LNCAP (cell line): Measurements from ENCODE around the gene C11orf71.

Source experiments
- CTCF ChIP-seq: fragments of 450-650 bp; IDR thresholded peaks from 2 replicates; pipeline ENCODE4 v1.5.1; 2017; ENCODE audit warnings: mild to moderate bottlenecking

Gene C11orf71

GRCh38 chr11:114366331-114367243 is 33.7 kb downstream of the C11orf71 start:
- TF ChIP-seq CTCF: no peak

GRCh38 chr11:114362958-114363357 is 37.4 kb downstream of the C11orf71 start:
- TF ChIP-seq CTCF: no peak

GRCh38 chr11:114362326-114362725 is 38.0 kb downstream of the C11orf71 start:
- no peak for TF ChIP-seq CTCF

- no peak for TF ChIP-seq CTCF
These were observed 41.0 kb downstream of the C11orf71 start for GRCh38 chr11:114359342-114359741.

GRCh38 chr11:114358716-114359115 is 41.6 kb downstream of the C11orf71 start:
- no peak for TF ChIP-seq CTCF

- TF ChIP-seq CTCF: no peak
These were observed 46.2 kb downstream of the C11orf71 start for GRCh38 chr11:114354076-114354475.

- no peak for TF ChIP-seq CTCF
These were observed 46.9 kb downstream of the C11orf71 start for GRCh38 chr11:114353443-114353842.
